ENCODE results near the gene TAS2R20.
"Not testable (repeated sequence)": the region's sequence is repeated elsewhere in the genome, so short reads cannot be mapped to it uniquely, and the experiment has no call there.

Gene TAS2R20, protein sequence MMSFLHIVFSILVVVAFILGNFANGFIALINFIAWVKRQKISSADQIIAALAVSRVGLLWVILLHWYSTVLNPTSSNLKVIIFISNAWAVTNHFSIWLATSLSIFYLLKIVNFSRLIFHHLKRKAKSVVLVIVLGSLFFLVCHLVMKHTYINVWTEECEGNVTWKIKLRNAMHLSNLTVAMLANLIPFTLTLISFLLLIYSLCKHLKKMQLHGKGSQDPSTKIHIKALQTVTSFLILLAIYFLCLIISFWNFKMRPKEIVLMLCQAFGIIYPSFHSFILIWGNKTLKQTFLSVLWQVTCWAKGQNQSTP

DNA sequence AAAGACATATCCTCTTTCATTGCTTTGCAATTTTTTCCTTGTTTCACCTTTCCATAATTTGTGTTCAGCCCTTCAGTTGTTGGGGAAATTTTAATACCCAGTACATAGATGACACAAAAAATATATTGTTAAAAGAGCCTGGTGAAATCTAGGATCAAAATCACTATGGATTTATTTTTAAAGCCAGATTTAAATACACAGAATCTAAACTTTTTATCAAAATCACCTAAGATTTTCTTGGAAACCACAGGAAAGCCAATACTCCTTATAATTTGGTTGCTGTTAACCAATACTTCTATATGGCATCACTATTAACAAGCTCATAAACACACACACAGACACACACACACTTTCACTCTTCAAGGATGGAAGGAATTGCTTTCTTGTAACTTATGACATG, at the start of gene TAS2R20:
TSS of gene TAS2R20 (minus strand) at position 101 of the 400 bp plus-strand sequence. CDS start 429 bp downstream, outside the sequence.
- no peak for DNase-seq (ENCODE audit: low read depth)

DNA sequence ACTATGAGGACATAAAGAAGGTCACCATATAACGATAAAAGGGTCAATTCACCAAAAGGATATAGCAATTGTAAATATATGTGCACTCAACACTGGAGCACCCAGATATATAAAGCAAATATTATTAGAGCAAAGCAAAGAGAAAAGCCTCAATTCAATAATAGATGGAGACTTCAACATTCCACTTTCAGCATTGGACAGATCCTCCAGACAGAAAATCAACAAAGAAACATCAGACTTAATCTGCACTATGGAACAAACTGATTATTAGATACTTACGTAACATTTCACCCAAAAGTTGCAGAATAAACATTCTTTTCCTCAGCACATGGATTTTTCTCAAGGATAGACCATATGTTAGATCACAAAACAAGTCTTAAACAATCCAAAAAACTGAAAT, 43.3 kb upstream of the TAS2R20 start:
- not testable (repeated sequence) for DNase-seq (ENCODE audit: low read depth)

DNA sequence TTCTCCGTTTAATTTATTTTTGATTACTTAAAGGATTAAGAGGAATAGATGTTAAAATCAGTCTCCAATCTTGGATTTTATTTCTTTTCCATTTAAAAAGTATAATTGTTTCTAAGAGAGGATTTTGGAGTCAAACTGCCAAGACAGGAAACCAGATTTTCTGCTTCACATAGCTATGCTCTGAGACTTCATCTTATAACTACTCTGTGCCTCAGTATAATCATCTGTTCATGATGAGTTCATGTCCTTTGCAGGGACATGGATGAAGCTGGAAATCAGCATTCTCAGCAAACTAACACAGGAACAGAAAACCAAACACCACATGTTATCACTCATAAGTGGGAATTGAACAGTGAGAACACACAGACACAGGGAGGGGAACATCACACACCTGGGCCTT, 42.1 kb upstream of the TAS2R20 start:
- DNase-seq (ENCODE audit: low read depth): no peak

DNA sequence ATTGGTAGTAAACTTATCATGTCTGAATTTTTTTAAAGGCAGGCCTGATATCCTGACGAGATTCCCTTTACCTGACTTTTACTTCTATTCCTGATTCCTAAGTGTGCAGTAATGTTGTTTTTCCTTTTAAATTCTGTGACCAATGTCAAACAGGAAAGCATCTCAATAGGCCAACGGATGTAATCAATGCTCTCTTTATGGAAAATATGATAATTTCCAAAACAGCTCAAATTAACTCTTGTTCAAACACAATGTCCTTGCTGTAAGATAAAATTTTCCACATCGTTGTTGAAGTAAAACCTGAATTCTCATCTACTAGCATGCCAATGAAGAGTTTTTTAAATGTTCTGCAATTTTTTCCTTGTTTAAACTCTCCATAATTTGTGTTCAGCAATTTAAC, 41.1 kb upstream of the TAS2R20 start:
- DNase-seq (ENCODE audit: low read depth): no peak

DNA sequence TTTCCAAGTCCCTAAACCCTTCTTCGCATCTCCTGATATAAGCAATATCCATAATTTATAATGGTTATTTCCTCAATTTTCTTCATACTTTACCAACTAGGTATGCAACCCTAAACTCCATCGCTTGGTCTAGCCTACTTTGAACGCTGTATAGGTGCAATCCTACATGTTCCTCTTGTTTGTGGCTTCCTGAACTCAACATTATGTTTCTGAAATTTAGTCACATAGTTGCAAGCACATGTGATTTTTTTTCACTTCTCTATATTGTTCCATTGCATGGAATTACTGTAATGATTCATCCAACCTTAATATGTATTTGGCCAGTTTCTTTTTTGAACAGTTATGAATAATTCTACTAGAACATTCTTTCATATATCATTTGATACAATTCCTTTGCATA, 35.9 kb upstream of the TAS2R20 start:
- not testable (repeated sequence) for DNase-seq (ENCODE audit: low read depth)

DNA sequence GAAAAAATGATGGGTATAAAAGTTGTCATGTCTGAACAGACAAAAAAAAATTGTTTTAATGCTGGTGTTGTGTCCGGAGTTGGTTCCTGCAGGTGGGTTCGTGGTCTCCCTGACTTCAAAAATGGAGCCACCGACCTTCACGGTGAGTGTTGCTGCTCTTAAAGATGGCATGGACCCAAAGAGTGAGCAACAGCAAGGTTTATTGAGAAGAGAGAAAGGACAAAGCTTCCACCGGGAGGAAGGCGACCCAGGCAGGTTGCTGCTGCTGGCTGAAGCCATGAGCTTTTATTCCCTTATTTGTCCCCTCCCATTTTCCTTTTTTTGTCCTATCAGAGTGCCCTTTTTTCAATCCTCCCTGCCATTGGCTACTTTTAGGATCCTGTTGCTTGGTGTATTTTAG, 33.2 kb upstream of the TAS2R20 start, which contains the start of gene TAS2R31:
TSS of gene TAS2R31 (minus strand) at position 101 of the 400 bp plus-strand sequence. CDS start at position 29, 72 bp downstream.
- no peak for DNase-seq (ENCODE audit: low read depth)

DNA sequence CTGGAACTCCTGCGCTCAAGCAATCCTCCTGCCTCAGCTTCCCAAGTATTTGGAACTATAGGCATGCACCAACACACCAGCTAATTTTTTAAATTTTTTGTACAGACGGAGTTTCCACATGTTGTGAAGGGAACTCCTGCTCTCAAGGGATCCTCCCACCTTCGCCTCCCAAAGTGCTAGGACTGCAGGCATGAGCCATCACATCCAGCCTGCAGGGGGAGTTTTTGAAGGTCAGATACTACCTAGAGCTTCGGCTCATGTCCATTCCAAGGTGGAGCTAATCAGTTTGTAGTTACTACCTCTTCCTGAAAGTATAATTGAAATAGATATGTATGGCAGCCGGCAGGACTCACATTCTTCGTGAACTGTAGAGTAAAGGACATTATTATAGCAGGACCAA, 28.0 kb upstream of the TAS2R20 start:
- DNase-seq (ENCODE audit: low read depth): no peak

DNA sequence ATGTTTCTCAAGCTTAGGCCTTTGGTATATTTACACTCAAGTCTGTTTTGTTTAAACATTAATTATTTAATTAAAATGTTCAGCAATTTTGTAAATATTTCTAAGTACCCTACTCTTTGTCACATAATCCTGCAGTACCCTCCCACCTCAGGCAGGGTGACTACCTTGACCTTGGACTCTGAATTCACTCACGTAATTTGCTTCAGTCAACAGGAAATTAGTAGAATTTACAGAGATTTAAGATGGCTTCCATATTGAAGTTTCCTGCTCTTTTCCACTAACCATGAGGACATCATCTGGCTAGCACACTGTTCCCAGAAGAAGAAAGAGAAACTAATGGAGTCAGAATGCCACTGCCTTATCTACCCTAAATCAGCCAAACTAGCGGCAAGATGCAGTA, 25.3 kb upstream of the TAS2R20 start:
- no peak for DNase-seq (ENCODE audit: low read depth)

DNA sequence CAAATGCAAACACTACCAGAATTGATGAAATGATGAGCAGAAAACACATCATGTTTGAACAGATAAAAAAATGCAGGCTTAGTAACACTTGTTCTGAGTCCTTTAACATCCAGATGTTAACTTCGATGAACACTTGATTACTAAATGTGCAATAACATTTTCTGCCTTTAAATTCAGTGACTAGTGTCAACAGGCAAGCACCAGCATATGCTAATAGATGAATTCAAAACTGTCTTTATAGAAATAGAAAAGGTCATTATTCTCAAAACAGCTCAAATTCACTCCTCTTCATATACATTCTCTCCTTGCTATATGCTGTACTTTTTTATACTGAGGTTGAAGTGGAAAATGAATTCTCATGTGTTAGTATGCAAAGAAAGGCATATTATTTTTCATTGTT, 24.4 kb upstream of the TAS2R20 start, which contains the start of gene TAS2R19:
TSS of gene TAS2R19 (minus strand) at position 101 of the 400 bp plus-strand sequence. CDS start at position 52, 49 bp downstream.
- no peak for DNase-seq (ENCODE audit: low read depth)

DNA sequence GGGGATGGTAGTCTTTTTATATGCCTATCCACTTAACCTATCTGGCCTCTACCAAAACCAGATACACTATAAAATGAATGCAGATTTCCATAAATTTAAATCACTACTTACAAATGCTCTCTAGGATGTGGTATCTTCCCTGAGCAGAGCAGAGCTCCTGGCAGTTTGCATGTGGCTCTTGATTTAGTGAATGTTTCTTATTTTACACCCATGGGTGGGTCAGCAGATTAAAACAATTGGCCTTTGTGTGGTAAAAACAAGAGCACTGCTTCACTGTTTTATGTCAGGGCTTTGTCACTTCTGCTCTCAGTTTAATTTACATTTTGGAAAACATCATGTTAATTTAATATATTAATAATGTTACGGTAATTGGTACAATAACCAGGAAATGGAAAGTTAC, 18.8 kb upstream of the TAS2R20 start:
- DNase-seq (ENCODE audit: low read depth): no peak

DNA sequence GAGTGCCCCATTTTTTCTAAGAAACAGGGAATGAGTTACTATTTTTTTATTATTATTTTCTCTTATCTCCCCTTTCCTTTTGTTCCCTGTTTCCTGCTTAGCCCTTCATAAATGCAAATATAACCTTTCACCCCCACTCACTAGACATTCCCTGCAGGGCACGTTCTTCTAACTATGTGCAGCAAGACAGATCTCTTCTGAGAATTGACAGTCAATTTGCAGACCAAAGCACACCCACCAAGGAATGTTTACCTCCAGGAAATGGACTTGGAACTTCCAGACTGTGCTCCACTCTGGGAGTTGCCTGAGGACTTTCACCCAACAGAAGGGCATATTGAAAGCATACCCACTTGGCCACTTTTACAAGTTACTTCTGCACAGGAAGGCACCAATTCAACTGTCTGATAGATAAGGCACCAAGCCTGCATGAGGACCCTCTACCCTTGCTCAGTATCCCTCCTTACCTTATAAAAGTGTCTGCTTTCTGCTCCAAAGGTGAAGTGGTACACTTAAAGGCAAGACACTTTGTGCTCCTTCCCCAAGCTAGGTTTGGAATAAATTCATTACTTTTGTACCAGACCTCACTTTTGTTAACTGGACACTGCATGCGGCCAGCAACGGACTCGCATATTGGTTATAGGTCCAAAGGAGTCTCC, 17.8 kb upstream of the TAS2R20 start:
- no peak for DNase-seq (ENCODE audit: low read depth)

DNA sequence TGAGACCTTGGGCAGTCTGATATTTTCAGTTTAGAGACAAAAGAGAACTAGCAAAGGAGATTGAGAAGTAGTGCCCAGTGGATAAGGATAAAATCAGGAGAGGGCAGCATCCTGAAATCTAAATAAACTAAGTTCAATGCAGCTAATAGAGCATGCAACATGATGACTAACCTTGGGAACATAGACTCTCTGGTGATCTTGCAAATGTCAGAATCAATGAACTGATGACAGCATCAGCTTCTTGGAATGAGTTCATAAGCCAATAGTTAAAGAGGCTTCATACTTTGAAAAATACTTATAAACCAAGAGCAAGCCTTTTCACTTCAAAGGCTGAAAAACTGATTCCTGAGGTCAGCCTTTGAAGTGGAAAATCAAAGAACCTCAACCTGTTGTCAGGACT, 16.1 kb upstream of the TAS2R20 start:
- DNase-seq (ENCODE audit: low read depth): no peak

DNA sequence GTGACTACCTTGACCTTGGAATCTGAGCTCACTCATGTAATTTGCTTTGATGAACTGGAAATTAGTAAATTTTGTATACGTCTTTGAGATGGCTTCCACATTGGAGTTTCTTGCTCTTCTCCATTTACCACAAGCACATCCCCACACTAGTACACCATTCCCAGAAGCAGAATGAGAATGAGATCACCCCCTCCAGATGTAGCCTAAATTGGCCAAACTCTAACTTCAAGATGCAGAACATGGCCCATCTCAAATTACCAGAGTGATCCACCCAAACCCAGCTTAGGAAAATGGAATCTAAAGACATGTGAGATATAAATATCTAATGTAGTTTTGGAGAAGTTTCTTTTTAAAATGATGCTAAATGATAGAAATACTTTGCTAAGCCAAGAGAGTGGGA, 9.5 kb upstream of the TAS2R20 start:
- no peak for DNase-seq (ENCODE audit: low read depth)

DNA sequence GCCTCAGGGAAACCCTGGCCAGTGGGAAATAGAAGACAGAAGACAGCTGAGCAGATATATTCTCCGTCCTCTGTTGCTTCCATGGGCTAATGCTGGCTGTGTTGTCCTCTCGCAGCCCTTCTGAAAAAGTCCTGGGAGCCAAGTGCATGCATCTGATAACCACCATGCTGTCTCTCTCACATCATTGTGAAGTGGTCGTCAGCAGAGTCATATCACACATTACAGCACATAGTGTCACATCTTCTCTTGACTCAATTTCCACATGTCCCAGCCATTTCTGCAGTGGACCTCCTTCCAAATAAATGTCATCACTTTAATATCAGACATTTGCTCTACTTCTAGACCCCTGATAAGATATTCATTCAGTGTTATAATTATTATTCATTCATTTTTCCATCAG, 3.8 kb downstream of the TAS2R20 start:
- no peak for DNase-seq (ENCODE audit: low read depth)

DNA sequence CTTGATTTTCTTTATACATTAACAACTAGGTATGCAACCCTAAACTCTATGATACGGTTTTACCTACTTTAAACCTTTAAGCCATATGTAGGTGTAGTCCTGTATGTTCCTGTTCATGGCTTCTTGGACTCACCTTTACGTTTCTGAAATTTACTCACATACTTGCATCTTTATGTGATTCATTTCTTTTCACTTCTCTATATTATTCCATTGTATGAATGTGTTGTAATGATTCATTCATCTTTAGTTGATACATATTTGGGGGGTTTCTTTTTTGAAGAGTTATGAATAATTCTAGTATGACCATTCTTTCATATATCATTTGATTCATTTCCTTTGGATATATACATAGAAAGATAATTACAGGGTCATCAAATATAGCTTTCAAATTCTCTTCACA, 9.0 kb downstream of the TAS2R20 start:
- no peak for DNase-seq (ENCODE audit: low read depth)

DNA sequence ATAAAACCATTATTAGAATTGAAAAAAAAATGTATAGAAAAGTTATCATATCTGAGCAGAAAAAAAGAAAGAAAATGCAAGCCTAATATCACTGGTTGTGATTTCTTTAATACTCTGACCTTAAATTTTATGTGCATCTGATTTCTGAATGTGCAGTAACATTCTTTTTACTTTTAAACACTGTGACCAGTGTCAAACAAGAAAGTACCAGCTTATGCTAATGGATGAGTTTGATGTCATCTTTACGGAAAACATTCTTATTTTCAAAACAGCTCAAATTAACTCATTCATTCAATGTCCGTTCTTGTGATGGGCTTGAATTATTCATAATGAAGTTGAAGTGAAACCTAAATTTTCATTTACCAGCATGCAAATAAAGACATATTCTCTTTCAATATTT, 11.3 kb downstream of the TAS2R20 start, which contains the start of gene TAS2R50:
TSS of gene TAS2R50 (minus strand) at position 101 of the 400 bp plus-strand sequence. CDS start at position 49, 52 bp downstream.
- no peak for DNase-seq (ENCODE audit: low read depth)

DNA sequence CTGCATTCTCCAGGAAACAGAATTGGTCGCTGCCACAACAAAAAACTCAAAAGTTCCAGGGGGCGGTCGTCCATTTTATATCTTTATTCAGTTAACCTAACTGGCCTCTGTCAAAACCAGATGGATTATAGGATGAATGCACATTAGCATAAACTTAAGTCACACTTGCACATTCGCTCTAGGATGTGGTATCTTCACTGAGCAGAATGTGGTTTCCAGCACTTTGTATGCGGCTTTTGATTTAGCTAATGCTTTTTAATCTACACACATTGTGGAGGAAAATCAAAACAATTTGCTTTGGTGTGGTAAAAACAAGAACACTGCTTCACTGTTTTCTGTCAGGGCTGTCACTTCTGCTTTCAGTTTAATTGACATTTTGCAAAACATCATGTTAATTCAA, 15.9 kb downstream of the TAS2R20 start:
- DNase-seq (ENCODE audit: low read depth): peak; percentile 27

DNA sequence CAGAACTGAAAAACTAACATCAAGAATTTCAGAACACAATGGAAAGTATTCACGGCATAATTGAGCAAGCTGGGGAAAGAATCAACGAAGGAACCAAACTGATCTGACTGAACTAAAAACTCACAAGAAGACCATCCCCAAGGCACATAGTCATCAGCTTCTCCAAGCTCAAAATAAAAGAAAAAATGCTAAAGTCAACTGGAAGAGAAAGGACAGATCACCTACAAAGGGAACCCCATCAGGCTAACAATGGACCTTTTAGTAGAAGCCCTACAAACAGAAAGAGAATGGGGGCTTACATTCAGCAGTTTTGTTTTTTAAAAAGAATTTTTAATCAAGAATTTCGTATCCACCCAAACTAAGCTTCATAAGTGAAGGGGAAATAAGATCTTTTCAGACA, 23.1 kb downstream of the TAS2R20 start:
- DNase-seq (ENCODE audit: low read depth): no peak

DNA sequence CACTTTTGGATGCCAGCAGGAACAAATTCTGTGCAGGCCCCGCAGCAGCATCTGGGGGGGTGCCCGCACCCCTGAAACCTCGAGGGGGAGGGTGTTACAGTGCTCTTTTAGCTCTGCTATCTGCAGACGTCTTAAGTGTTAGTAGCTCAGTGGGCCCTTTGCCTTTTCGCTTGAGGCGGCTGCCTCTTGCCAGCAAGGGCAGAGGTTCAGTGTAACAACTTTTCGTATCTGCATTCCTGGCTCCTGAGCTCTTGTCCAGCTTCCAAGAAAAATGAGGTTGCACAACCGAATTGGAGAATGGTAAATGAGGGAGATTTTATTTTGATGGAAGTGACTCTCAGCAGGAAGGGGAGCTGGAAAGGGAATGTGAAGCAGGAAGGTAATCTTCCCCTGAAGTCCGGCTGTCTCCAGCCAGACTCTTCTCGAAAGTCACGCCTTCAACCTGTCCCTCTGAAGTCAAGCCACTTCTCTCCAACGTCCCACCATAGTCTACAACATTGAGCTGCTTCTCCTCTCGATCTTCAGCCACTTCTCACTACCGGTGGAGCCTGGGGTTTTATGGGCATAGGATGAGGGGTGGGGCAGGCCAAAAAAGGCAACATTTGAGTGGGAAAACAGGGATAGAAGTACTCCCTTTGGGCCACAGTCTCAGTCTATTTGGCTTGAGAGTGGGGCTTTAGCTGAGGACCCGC, 29.2 kb downstream of the TAS2R20 start:
- no peak for DNase-seq (ENCODE audit: low read depth)

DNA sequence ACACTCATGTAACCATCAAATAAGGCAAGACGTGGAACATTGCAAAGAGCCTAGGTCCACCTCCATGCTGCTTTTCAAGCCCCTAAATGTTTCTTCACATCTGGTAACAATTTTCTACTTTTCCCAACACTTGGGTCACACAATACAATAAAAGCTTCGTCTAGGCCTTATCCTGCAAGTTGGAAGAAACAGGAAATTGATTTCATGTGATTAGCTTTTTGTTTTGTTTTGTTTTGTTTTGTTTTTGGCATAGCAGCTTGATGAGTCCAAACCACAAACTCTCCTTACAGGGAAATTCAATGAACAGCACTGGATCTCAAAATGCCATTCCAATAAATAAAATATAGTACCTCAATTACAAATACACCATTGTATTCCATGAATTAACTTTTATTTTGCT, 30.7 kb downstream of the TAS2R20 start:
- DNase-seq (ENCODE audit: low read depth): no peak

DNA sequence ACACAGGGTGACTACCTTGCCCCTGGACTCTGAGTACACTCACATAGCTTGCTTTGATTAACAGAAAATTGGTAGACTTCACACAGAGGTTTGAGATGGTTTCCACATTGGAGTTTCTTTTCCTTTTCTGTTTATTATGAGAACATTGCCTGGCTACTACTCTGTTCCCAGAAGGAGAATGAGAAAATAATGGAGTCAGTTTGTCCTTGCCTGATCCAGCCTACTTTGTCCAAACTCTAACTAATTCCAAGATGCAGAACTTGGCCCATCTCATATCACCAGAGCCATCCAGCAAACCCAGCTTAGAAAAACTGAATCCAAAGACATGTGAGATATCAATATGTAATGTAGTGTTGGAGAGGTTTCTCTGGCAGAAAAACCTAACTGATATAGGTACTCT, 31.8 kb downstream of the TAS2R20 start:
- DNase-seq (ENCODE audit: low read depth): no peak

DNA sequence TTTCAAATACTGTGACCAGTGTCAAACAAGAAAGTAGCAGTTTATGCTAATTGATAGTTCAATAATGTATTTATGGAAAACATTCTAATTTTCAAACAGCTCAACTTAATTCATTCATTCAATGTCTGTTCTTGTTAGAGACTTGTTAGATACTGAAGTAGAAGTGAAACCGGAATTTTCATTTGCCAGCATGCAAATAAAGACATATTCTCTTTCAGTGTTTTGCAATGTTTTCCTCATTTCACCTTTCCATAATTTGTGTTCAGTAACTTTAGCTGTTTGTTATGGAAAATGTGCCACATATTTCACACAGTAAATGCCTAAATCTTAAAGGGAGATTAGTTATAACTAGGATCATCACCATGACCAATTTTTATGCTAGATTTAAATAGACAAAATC, 32.6 kb downstream of the TAS2R20 start:
- DNase-seq (ENCODE audit: low read depth): no peak

DNA sequence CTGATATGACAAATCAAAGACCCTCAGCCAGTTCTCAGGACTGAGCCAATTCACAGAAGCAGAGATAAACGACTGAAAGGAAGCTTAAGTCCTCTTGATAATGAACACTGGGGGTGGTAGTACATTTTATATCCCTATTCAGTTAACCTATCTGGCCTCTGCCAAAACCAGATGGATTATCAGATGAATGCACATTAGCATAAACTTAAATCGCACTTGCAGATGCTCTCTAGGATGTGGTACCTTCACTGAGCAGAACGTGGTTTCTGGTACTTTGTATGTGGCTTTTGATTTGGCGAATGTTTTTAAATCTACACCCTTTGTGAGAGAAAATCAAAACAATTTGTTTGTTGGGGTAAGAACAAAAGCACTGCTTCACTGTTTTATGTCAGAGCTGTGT, 37.9 kb downstream of the TAS2R20 start:
- DNase-seq (ENCODE audit: low read depth): no peak

Data from T-helper 22 cell (primary cell).